Kidney epithelial cell (primary cell): ENCODE measurements around the gene AMBRA1. TPM values are rescaled to one million over a fixed set of nuclear protein-coding genes. Genes with fewer than 3 reads are reported as not detected.
A peak's percentile ranks its signal among the peaks of the same experiment; 100 is the strongest.
"Not testable (repeated sequence)": the region's sequence is repeated elsewhere in the genome, so short reads cannot be mapped to it uniquely, and the experiment has no call there.

Experiments used
- DNase-seq: peaks from one replicate; pipeline ENCODE4 v3.0.0-alpha.2; 2010; ENCODE audit warnings: low read depth
- H3K27me3 ChIP-seq: 2 replicates; pipeline ENCODE4 v1.6.0; 2011; ENCODE audit warnings: low read length; ENCODE audit not compliant: control insufficient read depth, insufficient read depth
- H3K36me3 ChIP-seq: 2 replicates; pipeline ENCODE4 v1.5.1; 2011; ENCODE audit warnings: low read length; ENCODE audit not compliant: control insufficient read depth, insufficient read depth
- H3K4me3 ChIP-seq: 2 replicates; pipeline ENCODE4 v1.5.1; 2011; ENCODE audit warnings: low read depth, mild to moderate bottlenecking, control low read depth, low read length
- CTCF ChIP-seq: IDR thresholded peaks from 2 replicates; pipeline ENCODE4 v1.5.1; 2011; ENCODE audit warnings: mild to moderate bottlenecking, moderate library complexity, low read length, control low read depth, inconsistent platforms; ENCODE audit not compliant: insufficient read depth, poor library complexity, severe bottlenecking
- total RNA-seq: library from RNA; depleted of rRNA; stranded (reverse); fragments of >200 nt; gene quantifications from 2 replicates; pipeline ENCODE4 v1.2.3, GENCODE V29; 2015

The AMBRA1 gene
- total RNA-seq, 1 donor from 2014 or later: 23.1 TPM

DNA sequence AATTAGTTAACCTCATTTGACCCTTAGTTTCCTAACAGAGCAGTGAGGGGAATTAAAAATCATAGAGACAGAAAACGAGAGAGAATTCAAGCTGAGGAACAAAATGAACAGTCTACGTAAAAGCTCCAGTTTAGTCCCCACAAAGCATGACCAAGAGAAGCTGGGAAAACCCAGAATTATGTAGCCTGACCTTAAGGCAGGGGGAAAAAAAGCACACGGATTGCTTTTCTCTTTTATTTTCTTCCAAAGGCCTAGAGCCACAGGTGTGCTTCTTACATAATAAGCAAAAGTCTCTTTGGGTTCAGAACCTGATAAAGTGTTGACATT is 514 bp upstream of the AMBRA1 start:
- no peaks in the 10 kb centered on the region for H3K36me3 ChIP-seq
- no peak for DNase-seq
- H3K4me3 ChIP-seq: peak overlapping the region; percentile 76
- no peak for TF ChIP-seq CTCF
- H3K27me3 ChIP-seq: no peaks in the 10 kb centered on the region

GRCh38 chr11:46590740-46591605 is 2.9 kb downstream of the AMBRA1 start:
- H3K4me3 ChIP-seq: no peak overlapping the region
- H3K27me3 ChIP-seq: no peaks in the 10 kb centered on the region
- no peak for TF ChIP-seq CTCF
- DNase-seq: no peak
- no peaks in the 10 kb centered on the region for H3K36me3 ChIP-seq

GRCh38 chr11:46588915-46589314 is 4.9 kb downstream of the AMBRA1 start:
- TF ChIP-seq CTCF: no peak
- Histone ChIP-seq H3K36me3 (no peaks in the 10 kb centered on the region), H3K4me3 (no peak overlapping the region), H3K27me3 (no peaks in the 10 kb centered on the region)
- DNase-seq: no peak

DNA sequence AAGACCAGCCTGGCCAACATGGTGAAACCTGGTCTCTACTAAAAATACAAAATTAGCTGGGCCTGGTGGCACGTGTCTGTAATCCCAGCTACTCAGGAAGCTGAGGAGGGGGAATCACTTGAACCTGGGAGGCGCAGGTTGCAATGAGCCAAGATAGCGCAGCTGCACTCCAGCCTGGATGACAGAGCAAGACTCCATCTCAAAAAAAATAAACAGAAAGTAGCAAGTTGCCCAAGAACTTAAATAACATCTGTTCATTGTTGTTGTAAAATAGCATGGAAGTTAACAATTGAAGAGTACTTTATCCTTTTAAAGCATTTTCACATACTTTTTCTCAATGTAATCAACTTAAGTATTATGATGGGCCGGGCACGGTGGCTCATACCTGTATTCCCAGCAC is 5.7 kb downstream of the AMBRA1 start:
- H3K27me3 ChIP-seq: no peaks in the 10 kb centered on the region
- no peak for DNase-seq
- TF ChIP-seq CTCF: no peak
- H3K36me3 ChIP-seq: no peaks in the 10 kb centered on the region
- no peak overlapping the region for H3K4me3 ChIP-seq

DNA sequence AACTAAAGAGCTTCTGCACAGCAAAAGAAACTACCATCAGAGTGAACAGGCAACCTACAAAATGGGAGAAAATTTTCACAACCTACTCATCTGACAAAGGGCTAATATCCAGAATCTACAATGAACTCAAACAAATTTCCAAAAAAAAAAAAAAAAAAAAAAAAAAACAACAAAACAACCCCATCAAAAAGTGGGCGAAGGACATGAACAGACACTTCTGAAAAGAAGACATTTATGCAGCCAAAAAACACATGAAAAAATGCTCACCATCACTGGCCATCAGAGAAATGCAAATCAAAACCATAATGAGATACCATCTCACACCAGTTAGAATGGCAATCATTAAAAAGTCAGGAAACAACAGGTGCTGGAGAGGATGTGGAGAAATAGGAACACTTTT is 10.3 kb downstream of the AMBRA1 start:
- H3K4me3 ChIP-seq, H3K27me3 ChIP-seq, DNase-seq, H3K36me3 ChIP-seq: not testable (repeated sequence)

- no peak for DNase-seq
- H3K36me3 ChIP-seq: no peaks in the 10 kb centered on the region
- TF ChIP-seq CTCF: no peak
- H3K27me3 ChIP-seq: no peaks in the 10 kb centered on the region
- no peak overlapping the region for H3K4me3 ChIP-seq
These were observed 11.2 kb downstream of the AMBRA1 start for GRCh38 chr11:46582588-46582987.
